HG02885 (cell line): ENCODE measurements around the gene ADK.

Source experiments
- ATAC-seq: cut with Tn5 transposase; IDR thresholded peaks from one replicate; pipeline ENCODE4 v1.9.1; 2021; ENCODE audit warnings: mild to moderate bottlenecking; ENCODE audit not compliant: unreplicated experiment, poor library complexity

Gene ADK

GRCh38 chr10:74227697-74228424 is 76.8 kb downstream of the ADK start:
- no peak for ATAC-seq

- no peak for ATAC-seq
Measured at GRCh38 chr10:74231375-74231774, 80.4 kb downstream of the ADK start.

GRCh38 chr10:74233281-74233680 is 82.3 kb downstream of the ADK start:
- no peak for ATAC-seq

- no peak for ATAC-seq
Measured at GRCh38 chr10:74234569-74234968, 83.5 kb downstream of the ADK start.

- no peak for ATAC-seq
Measured at GRCh38 chr10:74238031-74238431, 87.0 kb downstream of the ADK start.

GRCh38 chr10:74238516-74238915 is 87.5 kb downstream of the ADK start:
- ATAC-seq, result no peak

GRCh38 chr10:74243067-74243466 is 92.0 kb downstream of the ADK start:
- ATAC-seq, result no peak

- no peak for ATAC-seq
Measured at GRCh38 chr10:74244097-74244685, 93.2 kb downstream of the ADK start.

GRCh38 chr10:74244807-74245206 is 93.8 kb downstream of the ADK start:
- ATAC-seq, result no peak

- ATAC-seq, result no peak
Measured at GRCh38 chr10:74246495-74246894, 95.5 kb downstream of the ADK start.

GRCh38 chr10:74249865-74250264 is 98.8 kb downstream of the ADK start:
- no peak for ATAC-seq

- no peak for ATAC-seq
Measured at GRCh38 chr10:74255214-74255613, 104.2 kb downstream of the ADK start.

GRCh38 chr10:74255888-74256357 is 104.9 kb downstream of the ADK start:
- no peak for ATAC-seq

- ATAC-seq, result no peak
Measured at GRCh38 chr10:74262856-74263255, 111.8 kb downstream of the ADK start.

GRCh38 chr10:74263996-74264395 is 113.0 kb downstream of the ADK start:
- ATAC-seq, result no peak

- ATAC-seq, result no peak
Measured at GRCh38 chr10:74272288-74272687, 121.3 kb downstream of the ADK start.

GRCh38 chr10:74275755-74276290 is 124.8 kb downstream of the ADK start:
- ATAC-seq, result no peak

- no peak for ATAC-seq
Measured at GRCh38 chr10:74276416-74276815, 125.4 kb downstream of the ADK start.

- no peak for ATAC-seq
Measured at GRCh38 chr10:74282151-74282847, 131.3 kb downstream of the ADK start.

- no peak for ATAC-seq
Measured at GRCh38 chr10:74282848-74283210, 131.8 kb downstream of the ADK start.

- no peak for ATAC-seq
Measured at GRCh38 chr10:74289188-74289587, 138.2 kb downstream of the ADK start.
